ENCODE results near the gene NUP85.

GRCh38 chr17:75174996-75175395 is 30.5 kb upstream of the NUP85 start:
- no peak for TF ChIP-seq CTCF (IDR thresholded peaks at IDR 0.05; ENCODE audit: low read length)
- TF ChIP-seq EZH2 (IDR thresholded peaks at IDR 0.05; ENCODE audit: borderline replicate concordance, low read length), result no peak

Data from OCI-LY1 (cell line).